Body of pancreas (tissue), 4 donors: Measurements from ENCODE around the gene ZNF202. TPM values are rescaled to one million over a fixed set of nuclear protein-coding genes. Genes with fewer than 3 reads are reported as not detected.

Experiments used
- ATAC-seq: fragments of 150-250 bp; one replicate; pipeline ENCODE4 v1.9.1; 2016
- DNase-seq, 4 donors: peaks; one replicate each; pipeline ENCODE4 v3.0.0-alpha.2; 2019
- H3K27ac ChIP-seq, 4 donors: fragments of 200-600 bp; sonication (generic); 1 replicate in 3 of 4; 2 replicates in 1 of 4; pipeline versions ENCODE4 v1.5.1 to v1.6.1; 2016 to 2019; ENCODE audit warnings: mild to moderate bottlenecking in 1 of 4, mixed read lengths in 1 of 4, moderate library complexity in 1 of 4
- H3K27me3 ChIP-seq, 2 donors: fragments of 200-600 bp; sonication (generic); one replicate each; pipeline ENCODE4 v1.6.0; 2016; ENCODE audit warnings: mild to moderate bottlenecking in 1 of 2
- H3K36me3 ChIP-seq, 2 donors: fragments of 200-600 bp; sonication (generic); replicated peaks in 1 of 2; 2 replicates each; pipeline ENCODE4 v1.5.1; 2016; ENCODE audit warnings: low read depth in 2 of 2; ENCODE audit not compliant: insufficient read depth in 1 of 2
- H3K4me1 ChIP-seq: fragments of 200-600 bp; sonication (generic); one replicate; pipeline ENCODE4 v1.6.0; 2016
- H3K4me3 ChIP-seq, 2 donors: fragments of 200-600 bp; sonication (generic); 1 replicate in 1 of 2; 2 replicates in 1 of 2; pipeline ENCODE4 v1.5.1; 2016 to 2019
- H3K9me3 ChIP-seq, 3 donors: fragments of 200-600 bp; sonication (generic); 1 replicate in 2 of 3; 2 replicates in 1 of 3; pipeline ENCODE4 v1.5.1; 2016
- CTCF ChIP-seq, 7 experiments: fragments of 450-650 bp in 4 of 7; fragments of 200-600 bp in 3 of 7; sonication (generic) in 3 of 7; IDR thresholded peaks; one replicate each; pipeline ENCODE4 v1.5.1; 2016 to 2019; ENCODE audit warnings: antibody characterized with exemption in 7 of 7
- POLR2A ChIP-seq, 3 donors: fragments of 450-650 bp; IDR thresholded peaks; one replicate each; pipeline ENCODE4 v1.6.1; 2016; ENCODE audit warnings: antibody characterized with exemption in 3 of 3, mild to moderate bottlenecking in 2 of 3
- WGBS, 2 donors: methylation state at CpG; one replicate each; pipeline ENCODE4 v1.1.5; 2017; 5-methylcytosine and 5-hydroxymethylcytosine counted together
- intact Hi-C: fragments of 100-400 bp; cut with DNase I; formaldehyde crosslinking; loops from one replicate; pipeline ENCODE4 v1.15.1; 2023
- total RNA-seq, 2 donors: library from RNA; depleted of rRNA; stranded (reverse); fragments of >200 nt; gene quantifications; one replicate each; pipeline ENCODE4 v1.1.0, GENCODE V29; 2016

The ZNF202 gene
- total RNA-seq, 2 donors from 2014 or later: 11.5 to 15.3 TPM

GRCh38 chr11:123742724-123743120 is 1.3 kb upstream of the ZNF202 start:
- TF ChIP-seq CTCF (IDR thresholded peaks at IDR 0.05) (no peak), POLR2A (IDR thresholded peaks at IDR 0.05) (no peak)
- intact Hi-C loops: no loop called here
- H3K4me3 ChIP-seq: no peak overlapping the region
- DNase-seq (no peak), ATAC-seq (no peak)
- no peak overlapping the region for H3K27ac ChIP-seq
- H3K4me1 ChIP-seq: peaks cover 32% of the 10 kb centered on the region
- 47 to 51% methylated on average over 3 of the region's 3 CpGs for WGBS, 2 donors
- no peaks in the 10 kb centered on the region for H3K27me3 ChIP-seq
- no peaks in the 10 kb centered on the region for H3K36me3 ChIP-seq
- no peaks in the 10 kb centered on the region for H3K9me3 ChIP-seq

DNA sequence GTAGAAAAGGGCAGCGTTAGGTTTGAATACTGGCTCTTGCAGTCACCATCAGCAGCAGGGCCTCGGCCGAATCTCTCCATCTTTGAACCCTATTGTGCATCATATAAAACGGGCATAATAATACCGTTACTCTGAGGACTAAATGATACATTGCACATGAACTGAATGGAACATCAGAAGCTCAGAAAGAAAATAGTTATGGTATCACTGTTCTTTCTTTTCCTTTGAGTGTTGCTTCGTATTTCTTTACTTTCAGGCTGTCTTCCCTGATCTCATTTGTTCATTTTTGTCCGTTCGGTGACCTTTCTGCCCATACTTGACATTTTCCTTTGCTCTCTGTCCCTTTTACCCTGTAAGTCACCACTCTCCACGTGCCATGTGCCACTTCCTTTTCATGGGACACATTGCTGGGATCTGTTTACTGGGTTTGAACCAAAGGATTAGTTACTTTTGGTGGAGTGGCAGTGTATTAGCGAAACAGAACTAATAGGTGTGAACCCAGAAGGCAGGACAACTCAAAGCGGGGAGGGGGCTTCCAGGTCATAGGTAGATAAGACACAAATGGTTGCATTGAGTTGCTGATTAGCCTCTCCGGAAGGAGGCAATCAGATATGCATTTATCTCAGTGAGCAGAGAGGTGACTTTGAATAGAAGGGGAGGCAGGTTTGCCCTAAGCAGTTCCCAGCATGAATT is 717 bp upstream of the ZNF202 start:
- Histone ChIP-seq H3K9me3 (no peaks in the 10 kb centered on the region), H3K27ac (peak overlapping the region in 2 of 4 donors; percentile 76 to 80), H3K27me3 (no peaks in the 10 kb centered on the region), H3K4me3 (peak overlapping the region; percentile 76 to 92), H3K36me3 (no peaks in the 10 kb centered on the region), H3K4me1 (peaks cover 32% of the 10 kb centered on the region)
- DNase-seq (no peak), ATAC-seq (no peak)
- TF ChIP-seq POLR2A (IDR thresholded peaks at IDR 0.05) (no peak), CTCF (IDR thresholded peaks at IDR 0.05) (no peak)
- 16 to 22% methylated on average over 12 of the region's 12 CpGs for WGBS, 2 donors
- intact Hi-C loops: no loop called here

DNA sequence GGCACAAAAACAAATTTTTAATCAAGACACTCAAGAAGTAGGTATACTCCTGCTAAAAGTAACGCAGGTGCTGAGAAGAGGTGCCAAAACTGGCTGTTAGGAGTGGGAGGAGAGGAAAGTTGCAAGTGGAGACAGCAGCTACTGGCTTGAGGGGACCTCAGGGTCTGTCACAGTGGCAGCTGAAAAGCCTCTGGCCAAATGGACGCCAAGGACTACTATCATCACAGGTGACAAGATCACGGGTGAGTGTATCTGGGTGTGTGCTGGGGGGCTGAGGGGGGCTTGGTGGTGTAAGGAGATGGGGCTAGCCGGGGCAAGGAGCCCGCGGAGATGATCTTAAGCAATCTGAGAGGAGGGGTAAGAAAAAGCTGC is 687 bp downstream of the ZNF202 start:
- TF ChIP-seq POLR2A (IDR thresholded peaks at IDR 0.05) (no peak), CTCF (IDR thresholded peaks at IDR 0.05) (no peak)
- ATAC-seq (no peak), DNase-seq (peak in 2 of 4 donors; percentile 7 to 17)
- Histone ChIP-seq H3K36me3 (no peaks in the 10 kb centered on the region), H3K27ac (peak overlapping the region in 3 of 4 donors; percentile 71 to 80 (median 76)), H3K4me1 (peaks cover 32% of the 10 kb centered on the region), H3K27me3 (no peaks in the 10 kb centered on the region), H3K9me3 (no peaks in the 10 kb centered on the region), H3K4me3 (peak overlapping the region; percentile 76 to 92)
- WGBS, 2 donors: 0 to 2% methylated on average over 6 of the region's 6 CpGs
- intact Hi-C loops: no loop called here

- Histone ChIP-seq H3K9me3 (no peaks in the 10 kb centered on the region), H3K4me3 (no peak overlapping the region), H3K27me3 (no peaks in the 10 kb centered on the region), H3K4me1 (peaks cover 32% of the 10 kb centered on the region), H3K27ac (no peak overlapping the region), H3K36me3 (no peaks in the 10 kb centered on the region)
- no peak for DNase-seq
- intact Hi-C loops: no loop called here
- 0 to 93% methylated on average over 2 of the region's 2 CpGs for WGBS, 2 donors
- ATAC-seq: no peak
- TF ChIP-seq POLR2A (IDR thresholded peaks at IDR 0.05) (no peak), CTCF (IDR thresholded peaks at IDR 0.05) (no peak)
These were observed 3.1 kb downstream of the ZNF202 start for GRCh38 chr11:123738374-123738773.

GRCh38 chr11:123736769-123737168 is 4.7 kb downstream of the ZNF202 start:
- 79 to 80% methylated on average over 3 of the region's 3 CpGs for WGBS, 2 donors
- no peaks in the 10 kb centered on the region for H3K36me3 ChIP-seq
- no peak overlapping the region for H3K27ac ChIP-seq
- peaks cover 24% of the 10 kb centered on the region for H3K4me1 ChIP-seq
- H3K4me3 ChIP-seq: no peak overlapping the region
- H3K9me3 ChIP-seq: no peaks in the 10 kb centered on the region
- H3K27me3 ChIP-seq: no peaks in the 10 kb centered on the region
- intact Hi-C loops: no loop called here
- TF ChIP-seq CTCF (IDR thresholded peaks at IDR 0.05) (no peak), POLR2A (IDR thresholded peaks at IDR 0.05) (no peak)
- ATAC-seq: no peak
- DNase-seq: no peak
